Activated CD8-positive, alpha-beta T cell treated with anti-CD3 and anti-CD28 coated beads for 36 hours (primary cell): ENCODE measurements around the gene TMEM119. TPM values are rescaled to one million over a fixed set of nuclear protein-coding genes. Genes with fewer than 3 reads are reported as not detected.

Experiments
- ATAC-seq: fragments of 200-7000 bp; cut with Tn5 transposase; one replicate; pipeline ENCODE4 v1.10.0; 2021; ENCODE audit warnings: mild to moderate bottlenecking, moderate library complexity
- CTCF ChIA-PET: fragments of 350-600 bp; sonication (Branson Sonifier 250); formaldehyde crosslinking; loops from one replicate; lab custom pipeline; 2021; ENCODE audit warnings: antibody characterized with exemption; lab: Charles Lee
- POLR2A ChIA-PET: fragments of 350-600 bp; sonication (Branson Sonifier 250); formaldehyde crosslinking; loops from one replicate; lab custom pipeline; 2021; ENCODE audit warnings: antibody characterized with exemption; lab: Charles Lee
- DNase-seq: peaks from one replicate; pipeline ENCODE4 v3.0.0-alpha.2; 2020
- H3K27ac Mint-ChIP-seq: one replicate; pipeline ENCODE4 v1.8.0; 2021; ENCODE audit warnings: mild to moderate bottlenecking, mixed read lengths
- H3K27me3 Mint-ChIP-seq: one replicate; pipeline ENCODE4 v1.8.0; 2021; ENCODE audit warnings: mixed read lengths
- H3K36me3 Mint-ChIP-seq: one replicate; pipeline ENCODE4 v1.8.0; 2021; ENCODE audit warnings: low read depth, mixed read lengths
- H3K4me1 Mint-ChIP-seq: one replicate; pipeline ENCODE4 v1.8.0; 2021; ENCODE audit warnings: low read depth, mixed read lengths
- H3K4me3 Mint-ChIP-seq: one replicate; pipeline ENCODE4 v1.8.0; 2021; ENCODE audit warnings: mild to moderate bottlenecking, moderate library complexity, mixed read lengths
- H3K9me3 Mint-ChIP-seq: one replicate; pipeline ENCODE4 v1.8.0; 2021; ENCODE audit warnings: mixed read lengths
- CTCF ChIP-seq: fragments of 200-600 bp; IDR thresholded peaks from one replicate; pipeline ENCODE4 v1.8.0; 2022; ENCODE audit warnings: antibody characterized with exemption, mild to moderate bottlenecking
- intact Hi-C: fragments of 100-400 bp; cut with micrococcal nuclease; formaldehyde crosslinking; loops from one replicate; pipeline ENCODE4 v1.10.0; 2022
- total RNA-seq, 2 experiments: library from RNA; stranded (reverse); gene quantifications; one replicate each; pipeline ENCODE4 v1.2.3, GENCODE V29; 2021

The TMEM119 gene
- total RNA-seq, 2 experiments from 2014 or later = not detected

GRCh38 chr12:108609537-108610335 lies 11.9 kb upstream of the TMEM119 start:
- Mint-ChIP-seq H3K27me3 (peaks cover 1% of the 10 kb centered on the region), H3K4me1 (peaks cover 15% of the 10 kb centered on the region), H3K4me3 (no peak overlapping the region), H3K9me3 (peaks cover 1% of the 10 kb centered on the region), H3K27ac (no peak overlapping the region), H3K36me3 (peaks cover 2% of the 10 kb centered on the region)
- no peak for TF ChIP-seq CTCF
- POLR2A ChIA-PET = interaction anchor here (0.9 to 1.3 kb wide), 3 partner anchors 9 to 34 kb away, joined by 3 to 4 read pairs (median 3); no protein-coding TSS in a partner anchor
- DNase-seq (no peak), ATAC-seq (no peak)
- intact Hi-C loops = no loop called here
- CTCF ChIA-PET = interaction anchor here (1.1 to 15.6 kb wide), 3 partner anchors 26 to 195 kb away, joined by 3 to 645 read pairs (median 5); partner anchors contain the start of genes ISCU and SART3

- Mint-ChIP-seq H3K9me3 (no peaks in the 10 kb centered on the region), H3K27me3 (peaks cover 1% of the 10 kb centered on the region), H3K4me1 (peaks cover 12% of the 10 kb centered on the region), H3K27ac (no peak overlapping the region), H3K36me3 (peaks cover 2% of the 10 kb centered on the region), H3K4me3 (no peak overlapping the region)
- ATAC-seq = no peak
- intact Hi-C loops = no loop called here
- no peak for DNase-seq
- ChIA-PET POLR2A (interaction anchor here (0.6 to 1.3 kb wide), 3 partner anchors 8 to 63 kb away, joined by 3 to 4 read pairs (median 3); no protein-coding TSS in a partner anchor), CTCF (interaction anchor here (4.0 to 15.6 kb wide), 2 partner anchors 9 to 42 kb away, joined by 13 to 645 read pairs; partner anchors contain the start of genes ISCU and SART3)
- no peak for TF ChIP-seq CTCF
Observed at GRCh38 chr12:108608616-108609015, 10.7 kb upstream of the TMEM119 start.

- ATAC-seq (no peak), DNase-seq (no peak)
- peaks cover 1% of the 10 kb centered on the region for H3K27me3 Mint-ChIP-seq
- intact Hi-C loops = no loop called here
- H3K27ac Mint-ChIP-seq = no peak overlapping the region
- no peaks in the 10 kb centered on the region for H3K9me3 Mint-ChIP-seq
- no peak for TF ChIP-seq CTCF
- peaks cover 2% of the 10 kb centered on the region for H3K36me3 Mint-ChIP-seq
- no peak overlapping the region for H3K4me3 Mint-ChIP-seq
- CTCF ChIA-PET = interaction anchor here (0.8 to 15.6 kb wide), 3 partner anchors 10 to 42 kb away, joined by 3 to 645 read pairs (median 13); partner anchors contain the start of genes ISCU and SART3
- POLR2A ChIA-PET = interaction anchor here (0.6 to 0.8 kb wide), 2 partner anchors 62 to 490 kb away, joined by 3 to 4 read pairs; no protein-coding TSS in a partner anchor
- H3K4me1 Mint-ChIP-seq = peaks cover 10% of the 10 kb centered on the region
Observed at GRCh38 chr12:108607981-108608600, 10.2 kb upstream of the TMEM119 start.

GRCh38 chr12:108606492-108606891 lies 8.6 kb upstream of the TMEM119 start:
- ATAC-seq (no peak), DNase-seq (no peak)
- peaks cover 2% of the 10 kb centered on the region for H3K36me3 Mint-ChIP-seq
- no peak for TF ChIP-seq CTCF
- POLR2A ChIA-PET = interaction anchor here (0.6 kb wide), 1 partner anchor 79 kb away, joined by 3 read pairs; no protein-coding TSS in a partner anchor
- peaks cover 1% of the 10 kb centered on the region for H3K27me3 Mint-ChIP-seq
- intact Hi-C loops = no loop called here
- peaks cover 1% of the 10 kb centered on the region for H3K4me1 Mint-ChIP-seq
- H3K9me3 Mint-ChIP-seq = no peaks in the 10 kb centered on the region
- CTCF ChIA-PET = interaction anchor here (4.0 kb wide), 1 partner anchor 12 kb away, joined by 13 read pairs; no protein-coding TSS in a partner anchor
- H3K4me3 Mint-ChIP-seq = no peak overlapping the region
- H3K27ac Mint-ChIP-seq = no peak overlapping the region
